CD4-positive, alpha-beta T cell treated with Interferon gamma for 1 hour (primary cell): ENCODE measurements around the gene APP.
"Not testable (repeated sequence)": the region's sequence is repeated elsewhere in the genome, so short reads cannot be mapped to it uniquely, and the experiment has no call there.

Source experiments
- DNase-seq: peaks from one replicate; pipeline ENCODE4 v3.0.0-alpha.2; 2020

Gene APP

DNA sequence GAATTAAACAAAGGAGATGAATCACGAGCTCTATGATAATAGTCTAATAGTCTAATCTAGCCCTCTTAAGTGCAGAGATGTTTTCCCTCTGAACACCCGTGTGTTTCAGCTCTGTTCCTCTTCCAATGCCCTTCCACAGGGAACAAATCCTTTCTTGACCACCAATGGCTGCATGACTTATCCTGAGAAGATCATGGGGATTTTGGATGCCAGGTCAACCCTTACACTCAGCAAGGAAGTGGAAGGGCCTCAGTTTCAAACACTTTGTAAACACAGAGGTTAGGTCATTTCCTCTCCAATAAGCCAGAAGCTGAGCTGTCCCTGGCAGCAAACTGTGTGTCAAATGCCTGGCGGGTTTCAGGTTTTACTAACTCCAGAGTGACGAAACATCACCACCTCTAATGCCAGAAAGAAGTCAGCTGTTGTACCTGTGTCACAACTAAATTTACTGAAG lies 235.8 kb downstream of the APP start:
- DNase-seq: no peak

- no peak for DNase-seq
Observed at GRCh38 chr21:25934130-25934529, 236.4 kb downstream of the APP start.

DNA sequence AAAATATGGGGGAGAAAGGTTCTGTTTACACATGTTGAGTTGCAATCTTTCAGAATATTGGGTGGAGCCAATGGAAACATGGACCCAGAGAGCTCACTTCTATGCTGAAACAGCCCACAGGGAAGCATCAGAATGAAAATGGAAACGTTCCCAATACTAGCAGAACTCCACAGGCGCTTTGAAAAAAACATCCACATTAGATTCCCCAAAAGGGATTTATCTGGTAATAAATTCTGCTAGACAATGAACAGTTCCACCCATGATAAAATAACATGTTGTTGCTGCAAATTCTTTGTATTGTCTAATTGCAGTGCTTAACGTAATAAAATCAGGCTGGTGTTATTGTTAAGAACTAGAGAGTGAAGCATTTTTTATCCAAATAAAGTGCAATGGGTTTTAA lies 238.8 kb downstream of the APP start:
- no peak for DNase-seq

- DNase-seq: no peak
Observed at GRCh38 chr21:25929856-25930520, 240.6 kb downstream of the APP start.

- no peak for DNase-seq
Observed at GRCh38 chr21:25927195-25927880, 243.2 kb downstream of the APP start.

DNA sequence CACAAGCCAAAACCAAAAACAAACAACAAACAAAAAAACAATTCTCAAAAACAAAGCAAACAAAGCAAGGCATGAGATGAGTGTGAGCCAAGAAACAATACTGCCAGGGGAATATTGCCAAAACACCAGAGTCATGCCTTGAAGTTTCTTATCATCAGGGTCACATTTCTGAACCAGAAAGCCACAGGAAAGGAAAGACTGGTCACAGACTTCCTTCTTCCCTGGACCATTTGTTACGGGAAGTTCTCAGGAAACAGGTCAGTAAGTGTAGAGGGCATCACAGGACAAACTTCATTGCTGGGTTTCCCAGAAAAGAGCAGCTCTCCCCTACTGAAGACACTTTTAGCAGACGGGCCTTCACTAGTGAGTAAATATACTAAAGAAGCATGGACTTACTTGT lies 244.6 kb downstream of the APP start:
- DNase-seq: no peak

DNA sequence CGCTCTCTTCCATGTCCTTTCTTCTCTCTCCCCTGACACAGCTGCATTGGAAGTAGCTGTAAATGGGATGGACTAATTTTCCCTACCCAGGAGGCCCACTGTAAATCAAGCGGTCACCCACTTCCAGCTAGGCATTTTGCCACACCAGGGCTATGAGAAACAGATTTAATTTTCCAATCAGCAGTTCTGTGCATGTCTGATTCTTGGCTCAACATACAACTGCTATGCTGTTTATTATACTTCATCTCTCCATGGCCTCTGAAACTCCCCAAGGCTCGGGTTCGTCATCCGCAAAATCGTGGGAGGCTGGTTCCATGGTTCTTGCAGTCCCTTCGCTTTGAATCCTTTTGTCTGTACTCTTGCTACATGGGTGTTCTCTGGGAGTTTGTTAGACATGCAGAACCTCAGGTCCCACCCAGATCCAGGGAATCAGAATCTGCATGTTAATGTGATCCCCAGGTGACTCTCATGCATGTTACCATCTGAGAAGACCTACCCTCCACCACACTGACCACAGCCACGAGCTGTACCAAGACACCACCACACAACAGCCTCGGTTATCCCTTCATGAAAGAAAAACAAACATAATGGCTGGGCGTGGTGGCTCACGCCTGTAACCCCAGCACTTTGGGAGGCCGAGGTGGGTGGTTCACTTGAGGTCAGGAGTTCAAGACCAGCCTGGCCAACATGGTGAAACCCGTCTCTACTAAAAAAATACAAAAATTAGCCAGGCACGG lies 245.3 kb downstream of the APP start:
- DNase-seq: no peak

DNA sequence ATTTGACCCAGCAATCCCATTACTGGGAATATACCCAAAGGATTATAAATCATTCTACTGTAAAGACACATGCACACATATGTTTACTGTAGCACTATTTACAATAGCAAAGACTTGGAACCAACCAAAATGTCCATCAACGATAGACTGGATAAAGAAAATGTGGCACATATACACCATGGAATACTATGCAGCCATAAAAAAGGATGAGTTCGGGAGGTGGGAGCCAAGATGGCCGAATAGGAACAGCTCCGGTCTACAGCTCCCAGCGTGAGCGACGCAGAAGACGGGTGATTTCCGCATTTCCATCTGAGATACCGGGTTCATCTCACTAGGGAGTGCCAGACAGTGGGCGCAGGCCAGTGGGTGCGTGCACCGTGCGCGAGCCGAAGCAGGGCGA lies 252.4 kb downstream of the APP start:
- not testable (repeated sequence) for DNase-seq

- no peak for DNase-seq
Observed at GRCh38 chr21:25916226-25916625, 254.3 kb downstream of the APP start.

DNA sequence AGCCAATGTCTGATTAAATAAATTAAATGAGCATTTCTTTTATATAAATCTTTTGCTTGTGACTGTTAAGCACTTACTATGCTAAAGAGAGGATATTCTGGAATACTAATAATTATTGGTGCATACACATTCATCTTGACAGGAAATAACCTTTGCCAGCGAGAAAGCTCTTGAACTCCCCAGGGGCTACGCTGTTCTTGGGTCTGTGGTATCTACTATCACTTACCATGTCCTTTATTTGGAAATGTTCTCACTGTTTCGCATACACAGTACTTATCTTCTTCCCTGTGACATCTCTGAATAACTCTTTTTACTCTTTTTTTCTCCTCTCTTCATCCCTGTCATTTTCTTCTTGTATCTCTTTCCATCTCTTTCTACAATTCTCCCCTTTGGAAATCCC lies 257.1 kb downstream of the APP start:
- DNase-seq: no peak

DNA sequence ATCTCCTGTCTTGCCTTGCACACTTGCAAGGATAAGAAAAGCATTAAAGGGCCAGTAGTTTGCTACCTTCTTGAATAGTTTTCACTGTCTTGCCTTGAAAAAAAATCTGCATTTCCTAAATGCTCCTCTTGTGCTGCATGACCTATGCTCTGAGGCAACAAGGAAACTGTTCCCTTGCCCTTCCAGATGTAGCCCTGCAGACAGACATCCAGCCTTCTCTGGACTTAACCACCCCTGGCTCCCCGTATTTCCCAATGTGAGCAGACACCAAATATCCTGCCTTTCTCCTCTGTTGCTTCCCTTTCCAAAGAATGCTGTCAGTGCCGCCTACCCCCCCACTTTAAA lies 258.2 kb downstream of the APP start:
- DNase-seq: no peak

- DNase-seq: no peak
Observed at GRCh38 chr21:25911730-25912401, 258.7 kb downstream of the APP start.

- DNase-seq: no peak
Observed at GRCh38 chr21:25910809-25911208, 259.8 kb downstream of the APP start.

GRCh38 chr21:25909341-25909740 lies 261.2 kb downstream of the APP start:
- DNase-seq: no peak

- no peak for DNase-seq
Observed at GRCh38 chr21:25908495-25908894, 262.1 kb downstream of the APP start.

DNA sequence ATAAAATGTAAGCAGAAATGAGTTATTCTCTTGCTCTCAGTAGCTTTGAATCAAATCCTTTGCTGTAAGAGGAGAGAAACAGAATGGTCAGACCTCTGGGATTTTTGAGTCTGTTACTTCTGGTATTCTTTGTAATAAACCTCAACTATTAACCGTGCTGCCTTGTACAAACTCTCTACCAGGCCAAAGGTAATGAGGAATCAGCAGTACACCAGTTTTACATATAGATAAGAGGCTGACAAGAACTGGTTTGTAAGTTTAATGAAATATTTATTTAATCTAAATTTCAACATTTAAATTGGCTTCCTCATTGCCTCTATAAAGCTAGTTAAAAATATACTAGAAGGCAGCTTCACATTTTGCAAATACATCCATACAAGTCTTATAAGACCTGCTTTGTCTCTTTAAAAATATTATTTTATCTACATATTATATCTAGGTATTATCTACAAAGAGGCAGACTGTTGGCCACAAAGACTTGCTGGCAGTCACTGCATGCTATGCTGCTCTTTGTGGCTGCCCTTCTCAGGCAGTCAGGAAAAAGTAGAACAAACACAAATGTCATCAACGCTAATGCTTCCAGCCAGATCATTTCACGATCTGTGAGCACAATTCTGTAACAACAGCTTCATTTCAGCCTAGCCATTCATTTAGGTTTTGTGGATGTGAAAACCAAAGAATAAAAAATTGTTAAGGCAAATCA lies 262.8 kb downstream of the APP start:
- no peak for DNase-seq

DNA sequence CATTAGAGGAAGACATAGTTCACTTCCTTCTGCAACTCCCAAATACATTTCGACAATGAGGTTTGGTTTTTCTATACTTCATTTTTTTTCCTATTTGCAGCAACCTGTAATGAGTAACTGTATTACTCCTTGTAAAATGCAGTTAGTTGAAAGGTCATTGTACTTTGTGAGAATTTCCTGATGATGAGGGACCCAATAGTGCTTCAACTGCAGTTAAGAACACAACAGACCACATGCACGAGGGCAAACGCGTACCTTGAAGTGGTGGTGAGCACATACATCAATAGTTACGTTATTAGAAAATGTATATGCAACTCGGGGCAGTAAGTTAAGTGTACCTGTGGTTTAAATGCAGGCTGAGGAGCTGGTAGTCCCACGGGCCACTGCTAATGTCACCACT lies 264.0 kb downstream of the APP start:
- no peak for DNase-seq

- DNase-seq: no peak
Observed at GRCh38 chr21:25905126-25905525, 265.4 kb downstream of the APP start.

DNA sequence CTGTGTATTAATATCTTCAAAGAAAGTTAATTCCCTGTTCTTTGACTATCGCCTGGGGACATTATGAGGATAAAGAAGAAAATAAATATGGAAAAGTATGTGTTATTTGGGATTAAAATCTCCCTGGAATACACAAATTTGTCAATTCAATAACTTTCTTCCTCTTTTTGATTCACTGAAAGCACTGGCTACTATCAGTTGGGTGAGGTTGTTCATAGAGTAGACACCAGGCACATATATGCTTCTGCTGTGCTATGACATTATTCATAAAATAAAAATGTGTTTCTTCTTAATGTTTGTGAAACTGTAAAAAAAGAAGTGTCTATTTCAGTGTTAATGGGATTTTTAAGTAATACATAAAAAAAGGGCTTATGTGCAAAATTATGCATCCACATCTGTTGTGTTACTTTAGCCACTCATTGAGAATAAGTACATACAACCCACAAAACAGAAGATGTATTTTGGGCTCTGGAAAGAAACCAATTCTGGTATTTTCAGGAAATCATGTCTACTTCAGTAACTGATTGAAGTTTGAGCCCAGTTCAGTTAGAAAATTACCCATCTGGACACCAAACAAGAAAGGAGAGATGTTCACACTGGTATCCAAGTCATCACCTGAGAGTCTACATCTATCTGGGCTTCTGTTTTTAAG lies 266.4 kb downstream of the APP start:
- no peak for DNase-seq

GRCh38 chr21:25903607-25904006 lies 267.0 kb downstream of the APP start:
- peak; percentile 21 for DNase-seq

DNA sequence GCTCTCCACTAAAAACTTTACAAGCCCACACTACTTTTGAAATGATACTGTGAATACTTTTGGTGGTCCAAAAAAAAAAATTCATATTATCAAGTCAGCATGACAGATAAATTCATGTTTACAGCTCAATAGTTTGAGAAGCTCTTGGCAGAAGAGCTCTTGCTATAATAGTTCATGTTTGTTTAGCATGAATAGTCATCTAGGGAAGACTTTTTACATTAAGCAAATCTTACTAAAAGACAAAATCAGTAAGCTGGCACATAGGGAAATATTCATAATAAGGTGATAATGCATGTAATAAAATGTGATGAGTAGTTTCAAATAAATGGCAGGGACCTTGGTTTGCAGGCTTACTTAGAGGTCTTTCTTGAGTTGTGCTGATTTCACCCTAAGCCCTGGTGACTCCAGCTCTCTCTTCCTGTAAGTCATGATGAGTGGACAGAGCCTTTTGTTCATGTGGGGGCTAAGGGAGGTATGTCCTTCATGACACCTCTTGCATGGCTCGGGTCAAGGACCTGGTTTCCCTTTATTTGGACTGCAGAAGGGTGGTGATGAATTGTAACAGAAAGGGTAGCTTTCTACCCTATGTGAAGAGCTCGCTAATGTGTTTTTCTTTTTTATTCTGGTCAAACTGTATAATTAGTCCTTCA lies 269.1 kb downstream of the APP start:
- no peak for DNase-seq

GRCh38 chr21:25898671-25899070 lies 271.9 kb downstream of the APP start:
- no peak for DNase-seq
